Activated CD4-positive, alpha-beta T cell treated with anti-CD3 and anti-CD28 coated beads, Interleukin-2, amount 50 U/mL, for 4 hours (primary cell): ENCODE measurements around the gene RNASEH2A.
"Not testable (repeated sequence)": the region's sequence is repeated elsewhere in the genome, so short reads cannot be mapped to it uniquely, and the experiment has no call there.

Experiments used
- DNase-seq, 2 experiments: peaks; one replicate each; pipeline ENCODE4 v3.0.0-alpha.2; 2020

The RNASEH2A gene

GRCh38 chr19:12794196-12794941 lies 12.0 kb upstream of the RNASEH2A start:
- no peak for DNase-seq

- no peak for DNase-seq
These were observed 11.4 kb upstream of the RNASEH2A start for GRCh38 chr19:12794971-12795381.

- peak; percentile 66 to 70 for DNase-seq
These were observed 10.0 kb upstream of the RNASEH2A start for GRCh38 chr19:12796146-12797071.

- DNase-seq: no peak
These were observed 9.2 kb upstream of the RNASEH2A start for GRCh38 chr19:12797141-12797587.

GRCh38 chr19:12797607-12798006 lies 8.8 kb upstream of the RNASEH2A start:
- not testable (repeated sequence) for DNase-seq

GRCh38 chr19:12799742-12800465 lies 6.5 kb upstream of the RNASEH2A start:
- no peak for DNase-seq

GRCh38 chr19:12800466-12800770 lies 6.0 kb upstream of the RNASEH2A start:
- no peak for DNase-seq

- DNase-seq: no peak
These were observed 5.4 kb upstream of the RNASEH2A start for GRCh38 chr19:12800923-12801465.

- DNase-seq: peak; percentile 60 to 62
These were observed 4.7 kb upstream of the RNASEH2A start, which contains the start of the genes PRDX2 and THSD8 for GRCh38 chr19:12801466-12802266. Gene PRDX2 (minus strand): TSS chr19:12801800. CDS start chr19:12801261, 539 bp downstream. Gene THSD8 (plus strand): TSS chr19:12802069. CDS start chr19:12802072, 3 bp downstream.

GRCh38 chr19:12802267-12803106 lies 3.9 kb upstream of the RNASEH2A start:
- DNase-seq: no peak

- no peak for DNase-seq
These were observed 2.3 kb upstream of the RNASEH2A start for GRCh38 chr19:12804051-12804450.

GRCh38 chr19:12815088-12815487 lies 8.7 kb downstream of the RNASEH2A start:
- no peak for DNase-seq

- not testable (repeated sequence) for DNase-seq
These were observed 10.8 kb downstream of the RNASEH2A start for GRCh38 chr19:12817188-12817587.

- DNase-seq: not testable (repeated sequence)
These were observed 11.4 kb downstream of the RNASEH2A start for GRCh38 chr19:12817810-12818209.

GRCh38 chr19:12821761-12822160 lies 15.4 kb downstream of the RNASEH2A start:
- no peak for DNase-seq

- DNase-seq: no peak
These were observed 19.1 kb downstream of the RNASEH2A start for GRCh38 chr19:12825254-12826131.

- no peak for DNase-seq
These were observed 22.1 kb downstream of the RNASEH2A start for GRCh38 chr19:12828494-12828893.

GRCh38 chr19:12833418-12833737 lies 27.0 kb downstream of the RNASEH2A start:
- no peak for DNase-seq

- DNase-seq: peak in 1 of 2 experiments; percentile 39
These were observed 27.6 kb downstream of the RNASEH2A start for GRCh38 chr19:12833738-12834565.
